ENCODE results near the gene CSNK2A2. TPM values are rescaled to one million over a fixed set of nuclear protein-coding genes. Genes with fewer than 3 reads are reported as not detected.

CSNK2A2 gene
- polyA plus RNA-seq, 1 experiment: 43.8 TPM

DNA sequence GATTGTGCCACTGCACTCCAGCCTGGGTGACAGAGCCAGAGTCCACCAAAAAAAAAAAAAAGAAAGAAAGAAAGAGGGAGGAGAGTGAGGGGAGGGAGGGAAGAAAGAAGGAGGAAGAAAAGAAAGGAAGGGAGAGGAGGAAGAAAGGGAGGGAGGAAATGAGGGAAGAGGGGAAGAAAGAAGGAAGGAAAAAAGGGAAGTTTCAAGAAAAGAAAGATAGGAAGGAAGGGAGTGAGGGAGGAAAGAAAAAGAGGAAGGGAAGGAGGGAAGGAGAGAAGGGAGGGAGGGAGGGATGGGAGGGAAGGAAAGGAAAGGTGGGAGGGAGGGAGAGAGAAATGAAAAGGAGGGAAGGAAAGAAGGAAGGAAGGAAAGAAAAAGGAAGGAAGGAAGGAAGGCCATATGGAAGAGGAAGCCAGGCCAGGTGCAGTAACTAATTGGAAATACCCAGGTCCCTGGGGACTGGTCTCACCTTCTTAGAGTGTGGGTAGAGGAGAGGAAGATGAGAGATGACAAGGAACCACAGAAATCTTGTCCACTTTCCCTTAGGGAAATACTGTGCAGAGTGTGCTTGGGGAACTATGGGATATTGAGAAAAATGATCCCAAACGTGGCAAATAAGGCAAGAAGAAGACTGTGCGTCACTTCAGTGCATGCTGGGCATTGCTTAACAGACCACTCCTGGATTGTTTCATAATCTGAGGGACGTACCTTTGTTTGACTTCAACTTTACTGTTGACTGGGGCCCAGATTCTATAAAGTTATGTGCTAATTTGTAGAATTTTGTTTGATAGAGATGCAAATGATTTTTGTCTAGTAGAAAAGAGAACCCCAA lies 15.1 kb upstream of the CSNK2A2 start:
- ChIA-PET CTCF (no interaction called here), POLR2A (no interaction called here)
- no peaks in the 10 kb centered on the region for H3K9me3 ChIP-seq (ENCODE audit: control insufficient read depth, insufficient read depth, low read length)
- TF ChIP-seq, protein P1, sequence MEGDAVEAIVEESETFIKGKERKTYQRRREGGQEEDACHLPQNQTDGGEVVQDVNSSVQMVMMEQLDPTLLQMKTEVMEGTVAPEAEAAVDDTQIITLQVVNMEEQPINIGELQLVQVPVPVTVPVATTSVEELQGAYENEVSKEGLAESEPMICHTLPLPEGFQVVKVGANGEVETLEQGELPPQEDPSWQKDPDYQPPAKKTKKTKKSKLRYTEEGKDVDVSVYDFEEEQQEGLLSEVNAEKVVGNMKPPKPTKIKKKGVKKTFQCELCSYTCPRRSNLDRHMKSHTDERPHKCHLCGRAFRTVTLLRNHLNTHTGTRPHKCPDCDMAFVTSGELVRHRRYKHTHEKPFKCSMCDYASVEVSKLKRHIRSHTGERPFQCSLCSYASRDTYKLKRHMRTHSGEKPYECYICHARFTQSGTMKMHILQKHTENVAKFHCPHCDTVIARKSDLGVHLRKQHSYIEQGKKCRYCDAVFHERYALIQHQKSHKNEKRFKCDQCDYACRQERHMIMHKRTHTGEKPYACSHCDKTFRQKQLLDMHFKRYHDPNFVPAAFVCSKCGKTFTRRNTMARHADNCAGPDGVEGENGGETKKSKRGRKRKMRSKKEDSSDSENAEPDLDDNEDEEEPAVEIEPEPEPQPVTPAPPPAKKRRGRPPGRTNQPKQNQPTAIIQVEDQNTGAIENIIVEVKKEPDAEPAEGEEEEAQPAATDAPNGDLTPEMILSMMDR (IDR thresholded peaks at IDR 0.05; ENCODE audit: low read depth, low read length): no peak
- no peak overlapping the region for H3K4me3 ChIP-seq (ENCODE audit: low read depth, low read length)
- peaks cover 7% of the 10 kb centered on the region for H3K27me3 ChIP-seq (ENCODE audit: control insufficient read depth, insufficient read depth, low read length)
- H3K27ac ChIP-seq (ENCODE audit: low read depth, low read length): no peak overlapping the region
- no peak for DNase-seq (ENCODE audit: low read depth, low spot score)

DNA sequence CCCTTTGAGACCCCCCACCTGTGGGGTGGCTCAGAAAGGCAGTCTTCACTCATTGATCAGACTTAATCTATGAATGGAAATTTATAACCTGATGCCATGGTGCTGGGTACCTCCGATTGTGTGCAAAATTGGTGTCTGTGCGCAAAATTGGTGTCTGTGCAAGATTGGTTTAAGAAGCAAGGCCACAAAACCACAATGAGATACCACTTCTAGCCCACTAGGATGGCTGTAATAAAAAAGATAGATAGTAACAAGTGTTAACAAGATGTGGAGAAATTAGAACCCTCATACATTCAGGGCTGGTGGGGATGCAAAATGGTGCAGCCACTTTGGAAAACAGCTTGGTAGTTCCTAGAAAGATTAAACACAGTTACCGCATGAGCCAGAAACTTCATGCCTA lies 13.9 kb upstream of the CSNK2A2 start:
- ChIA-PET CTCF (no interaction called here), POLR2A (no interaction called here)
- H3K27me3 ChIP-seq (ENCODE audit: control insufficient read depth, insufficient read depth, low read length): peaks cover 7% of the 10 kb centered on the region
- TF ChIP-seq, protein P1 (IDR thresholded peaks at IDR 0.05; ENCODE audit: low read depth, low read length): no peak
- H3K4me3 ChIP-seq (ENCODE audit: low read depth, low read length): no peak overlapping the region
- H3K27ac ChIP-seq (ENCODE audit: low read depth, low read length): no peak overlapping the region
- no peaks in the 10 kb centered on the region for H3K9me3 ChIP-seq (ENCODE audit: control insufficient read depth, insufficient read depth, low read length)
- DNase-seq (ENCODE audit: low read depth, low spot score): no peak

DNA sequence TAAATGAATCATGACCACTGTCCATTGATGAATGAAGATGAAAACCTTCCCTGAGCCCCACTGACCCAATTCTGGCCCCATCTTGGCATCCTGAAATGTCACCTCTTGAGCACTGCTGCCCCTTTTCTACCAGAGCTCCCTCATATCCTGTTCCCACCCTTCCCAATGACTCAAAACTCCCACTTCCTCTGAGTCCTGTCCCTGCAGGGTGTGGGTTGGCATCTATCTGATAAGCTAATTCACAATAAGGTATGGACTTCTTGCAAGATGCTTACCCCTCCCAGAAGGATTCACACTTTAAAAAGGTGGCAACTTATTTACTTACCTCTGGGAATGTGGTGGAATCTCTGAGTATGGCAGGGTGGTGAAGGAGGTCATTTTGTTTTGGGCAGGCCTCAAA lies 13.3 kb upstream of the CSNK2A2 start:
- H3K9me3 ChIP-seq (ENCODE audit: control insufficient read depth, insufficient read depth, low read length): no peaks in the 10 kb centered on the region
- TF ChIP-seq, protein P1 (IDR thresholded peaks at IDR 0.05; ENCODE audit: low read depth, low read length): no peak
- no peak overlapping the region for H3K4me3 ChIP-seq (ENCODE audit: low read depth, low read length)
- no peak for DNase-seq (ENCODE audit: low read depth, low spot score)
- ChIA-PET CTCF (no interaction called here), POLR2A (no interaction called here)
- H3K27me3 ChIP-seq (ENCODE audit: control insufficient read depth, insufficient read depth, low read length): peaks cover 7% of the 10 kb centered on the region
- no peak overlapping the region for H3K27ac ChIP-seq (ENCODE audit: low read depth, low read length)

DNA sequence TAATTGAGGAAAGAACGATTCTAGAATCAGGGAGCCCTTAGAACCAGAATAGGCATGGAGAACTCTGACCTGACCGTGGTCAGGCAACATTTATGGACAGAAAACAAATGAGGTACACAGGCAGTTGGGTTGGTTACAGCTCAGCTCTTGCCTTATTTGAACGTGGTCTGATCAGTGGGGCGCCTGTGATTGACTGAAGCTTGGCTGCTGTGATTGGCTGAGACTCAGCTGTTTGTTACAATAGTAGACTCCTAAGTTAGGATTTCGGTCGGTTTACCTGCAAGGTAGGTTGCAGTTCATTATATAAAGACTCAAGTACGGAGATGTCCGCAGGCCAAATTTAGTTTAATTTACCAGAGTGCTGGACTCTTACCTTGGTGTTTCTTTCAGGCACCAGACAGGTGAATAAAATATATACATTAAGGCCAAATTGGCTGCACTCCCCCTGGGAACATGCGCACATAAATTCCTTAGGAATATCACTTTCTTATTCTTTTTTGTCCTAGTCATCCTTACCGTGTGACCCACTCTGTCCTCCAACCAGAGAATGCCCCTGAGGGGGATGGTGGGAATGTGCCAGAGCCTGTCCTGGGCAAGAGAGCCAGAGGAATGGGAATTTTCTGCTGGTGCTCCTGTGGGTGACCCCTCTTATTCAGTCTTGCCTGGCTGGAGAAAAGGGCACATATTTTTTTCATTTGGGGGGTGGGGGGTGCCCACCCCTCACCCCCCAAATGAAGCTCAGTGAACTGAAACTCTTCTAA lies 7.5 kb upstream of the CSNK2A2 start:
- Histone ChIP-seq H3K27me3 (ENCODE audit: control insufficient read depth, insufficient read depth, low read length) (peaks cover 30% of the 10 kb centered on the region), H3K9me3 (ENCODE audit: control insufficient read depth, insufficient read depth, low read length) (no peaks in the 10 kb centered on the region), H3K27ac (ENCODE audit: low read depth, low read length) (no peak overlapping the region), H3K4me3 (ENCODE audit: low read depth, low read length) (no peak overlapping the region)
- TF ChIP-seq, protein P1 (IDR thresholded peaks at IDR 0.05; ENCODE audit: low read depth, low read length): no peak
- POLR2A ChIA-PET: no interaction called here
- CTCF ChIA-PET: interaction anchor here (0.6 kb wide), 1 partner anchor 109 kb away, joined by 3 read pairs; no protein-coding TSS in a partner anchor
- DNase-seq (ENCODE audit: low read depth, low spot score): no peak

DNA sequence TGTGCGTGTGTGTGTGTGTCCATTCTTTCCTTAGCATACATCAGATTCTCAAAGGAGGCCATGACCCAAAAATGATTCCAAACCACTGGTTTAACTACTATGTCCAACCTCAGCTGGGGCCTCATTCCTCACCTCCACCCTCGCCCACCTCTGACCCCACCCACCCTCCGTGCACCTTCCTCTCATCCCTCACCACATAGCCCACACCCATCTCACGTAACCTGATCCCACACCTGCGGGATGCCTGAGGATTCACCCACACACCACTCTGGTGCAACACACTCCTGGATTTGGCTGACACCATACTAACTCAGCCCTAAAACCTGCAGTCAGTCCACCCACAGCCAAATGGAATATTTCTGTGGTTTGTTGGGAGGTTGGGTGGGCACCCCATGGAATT lies 3.3 kb upstream of the CSNK2A2 start:
- H3K27me3 ChIP-seq (ENCODE audit: control insufficient read depth, insufficient read depth, low read length): peaks cover 37% of the 10 kb centered on the region
- no peaks in the 10 kb centered on the region for H3K9me3 ChIP-seq (ENCODE audit: control insufficient read depth, insufficient read depth, low read length)
- TF ChIP-seq, protein P1 (IDR thresholded peaks at IDR 0.05; ENCODE audit: low read depth, low read length): no peak
- POLR2A ChIA-PET: no interaction called here
- CTCF ChIA-PET: no interaction called here
- no peak overlapping the region for H3K27ac ChIP-seq (ENCODE audit: low read depth, low read length)
- DNase-seq (ENCODE audit: low read depth, low spot score): no peak
- no peak overlapping the region for H3K4me3 ChIP-seq (ENCODE audit: low read depth, low read length)
